AG09309 (cell line): ENCODE measurements around the gene PRLR.

Experiments used
- DNase-seq: peaks from one replicate; pipeline ENCODE4 v3.0.0-alpha.2; 2010; ENCODE audit warnings: low read depth
- H3K4me3 ChIP-seq: 2 replicates; pipeline ENCODE4 v1.5.1; 2011; ENCODE audit warnings: mild to moderate bottlenecking, low read depth, low read length, moderate library complexity; ENCODE audit not compliant: control insufficient read depth
- TF ChIP-seq, protein P1 (sequence below): IDR thresholded peaks from 2 replicates; pipeline ENCODE4 v1.5.1; 2011; ENCODE audit warnings: mild to moderate bottlenecking, low read depth, low read length, inconsistent platforms; ENCODE audit not compliant: insufficient read depth, control insufficient read depth; ENCODE audit errors: missing control alignments

Gene PRLR

DNA sequence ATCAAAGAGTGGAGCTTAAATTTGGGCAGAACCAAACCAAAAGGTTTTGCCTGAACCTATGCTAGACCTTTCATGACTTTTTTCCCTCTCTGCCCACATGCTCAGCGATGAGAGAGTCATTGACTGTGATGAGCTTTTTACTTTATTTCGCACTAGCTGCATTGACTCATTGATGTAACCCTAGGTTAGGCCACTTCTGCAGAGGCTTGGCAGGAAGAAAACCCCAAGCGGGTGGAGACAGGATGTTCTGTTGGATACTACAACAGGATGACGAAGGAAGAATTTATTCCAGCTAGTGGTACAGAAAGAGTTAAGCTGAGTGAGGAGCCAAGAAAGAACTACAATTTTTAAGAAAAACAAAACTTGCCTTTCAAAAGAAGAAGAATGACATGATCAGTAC, 201.0 kb downstream of the PRLR start:
- TF ChIP-seq, protein P1, sequence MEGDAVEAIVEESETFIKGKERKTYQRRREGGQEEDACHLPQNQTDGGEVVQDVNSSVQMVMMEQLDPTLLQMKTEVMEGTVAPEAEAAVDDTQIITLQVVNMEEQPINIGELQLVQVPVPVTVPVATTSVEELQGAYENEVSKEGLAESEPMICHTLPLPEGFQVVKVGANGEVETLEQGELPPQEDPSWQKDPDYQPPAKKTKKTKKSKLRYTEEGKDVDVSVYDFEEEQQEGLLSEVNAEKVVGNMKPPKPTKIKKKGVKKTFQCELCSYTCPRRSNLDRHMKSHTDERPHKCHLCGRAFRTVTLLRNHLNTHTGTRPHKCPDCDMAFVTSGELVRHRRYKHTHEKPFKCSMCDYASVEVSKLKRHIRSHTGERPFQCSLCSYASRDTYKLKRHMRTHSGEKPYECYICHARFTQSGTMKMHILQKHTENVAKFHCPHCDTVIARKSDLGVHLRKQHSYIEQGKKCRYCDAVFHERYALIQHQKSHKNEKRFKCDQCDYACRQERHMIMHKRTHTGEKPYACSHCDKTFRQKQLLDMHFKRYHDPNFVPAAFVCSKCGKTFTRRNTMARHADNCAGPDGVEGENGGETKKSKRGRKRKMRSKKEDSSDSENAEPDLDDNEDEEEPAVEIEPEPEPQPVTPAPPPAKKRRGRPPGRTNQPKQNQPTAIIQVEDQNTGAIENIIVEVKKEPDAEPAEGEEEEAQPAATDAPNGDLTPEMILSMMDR = no peak
- H3K4me3 ChIP-seq = no peak overlapping the region
- DNase-seq = no peak

DNA sequence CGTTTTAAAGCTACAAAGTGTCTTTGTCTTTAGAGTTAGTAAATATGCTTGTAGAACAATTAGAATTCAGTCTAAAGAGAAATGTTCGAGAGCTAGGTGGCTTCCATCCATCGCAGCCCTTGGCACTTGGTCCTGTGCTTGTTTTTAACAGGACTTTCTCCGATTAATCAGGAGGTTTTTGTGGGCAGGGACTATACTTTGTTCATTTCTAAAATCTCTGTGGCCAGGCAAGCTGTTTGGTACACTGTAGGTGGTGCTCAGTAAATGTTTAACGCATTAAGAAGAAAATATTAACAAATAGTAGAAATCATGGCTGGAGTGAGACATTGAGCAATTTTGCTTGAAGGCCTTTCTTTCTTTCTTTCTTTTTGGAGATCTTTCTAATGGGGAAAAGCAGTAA, 203.3 kb downstream of the PRLR start:
- TF ChIP-seq, protein P1 = no peak
- H3K4me3 ChIP-seq = no peak overlapping the region
- no peak for DNase-seq

DNA sequence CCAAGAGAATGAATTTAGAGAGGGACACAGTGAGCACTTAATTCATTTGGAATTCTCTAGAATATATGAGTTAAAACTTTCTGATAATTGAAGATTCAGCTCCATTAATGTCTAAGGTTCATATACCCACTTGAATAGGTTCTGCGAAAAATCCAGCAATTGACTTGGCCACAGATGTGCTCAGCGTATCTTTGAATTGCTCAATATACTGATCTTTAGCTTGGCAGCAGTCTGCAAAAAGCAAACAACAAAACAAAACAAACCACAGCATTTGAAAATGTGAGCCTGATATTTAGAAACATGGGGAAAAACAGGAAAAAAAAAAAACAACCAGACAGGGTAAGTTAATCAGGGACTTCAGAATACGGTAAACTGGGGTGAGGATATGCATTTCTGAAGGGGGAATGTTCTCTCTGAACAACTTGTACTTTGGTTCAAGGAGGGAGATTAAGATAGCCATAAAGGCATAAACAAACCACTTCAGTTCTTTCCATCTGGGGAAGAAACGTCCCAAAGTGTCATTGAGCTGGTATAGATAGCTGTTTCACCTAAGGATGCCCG, 203.9 kb downstream of the PRLR start:
- no peak overlapping the region for H3K4me3 ChIP-seq
- TF ChIP-seq, protein P1 = no peak
- no peak for DNase-seq

DNA sequence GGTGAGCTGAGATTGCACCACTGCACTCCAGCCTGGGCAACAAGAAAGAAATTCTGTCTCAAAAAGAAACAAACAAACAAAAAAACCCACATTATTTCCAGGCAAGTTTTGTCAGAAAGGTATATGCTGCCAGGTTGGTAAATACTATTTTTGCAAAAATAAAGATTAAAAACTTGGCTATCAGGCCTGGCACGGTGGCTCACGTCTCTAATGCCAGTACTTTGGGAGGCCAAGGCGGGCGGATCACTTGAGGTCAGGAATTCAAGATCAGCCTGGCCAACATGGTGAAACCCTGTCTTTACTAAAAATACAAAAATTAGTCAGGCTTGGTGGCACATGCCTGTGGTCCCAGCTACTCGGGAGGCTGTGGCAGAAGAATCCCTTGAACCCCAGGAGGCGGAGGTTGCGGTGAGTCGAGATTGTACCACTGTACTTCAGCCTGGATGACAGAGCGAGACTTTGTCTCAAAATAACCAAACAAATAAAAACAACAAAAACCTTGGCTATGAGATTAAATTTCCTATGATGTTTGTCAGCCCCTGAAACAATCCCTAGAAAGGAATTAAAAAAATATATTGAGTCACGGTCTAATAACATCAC, 205.3 kb downstream of the PRLR start:
- no peak overlapping the region for H3K4me3 ChIP-seq
- TF ChIP-seq, protein P1 = no peak
- DNase-seq = no peak

DNA sequence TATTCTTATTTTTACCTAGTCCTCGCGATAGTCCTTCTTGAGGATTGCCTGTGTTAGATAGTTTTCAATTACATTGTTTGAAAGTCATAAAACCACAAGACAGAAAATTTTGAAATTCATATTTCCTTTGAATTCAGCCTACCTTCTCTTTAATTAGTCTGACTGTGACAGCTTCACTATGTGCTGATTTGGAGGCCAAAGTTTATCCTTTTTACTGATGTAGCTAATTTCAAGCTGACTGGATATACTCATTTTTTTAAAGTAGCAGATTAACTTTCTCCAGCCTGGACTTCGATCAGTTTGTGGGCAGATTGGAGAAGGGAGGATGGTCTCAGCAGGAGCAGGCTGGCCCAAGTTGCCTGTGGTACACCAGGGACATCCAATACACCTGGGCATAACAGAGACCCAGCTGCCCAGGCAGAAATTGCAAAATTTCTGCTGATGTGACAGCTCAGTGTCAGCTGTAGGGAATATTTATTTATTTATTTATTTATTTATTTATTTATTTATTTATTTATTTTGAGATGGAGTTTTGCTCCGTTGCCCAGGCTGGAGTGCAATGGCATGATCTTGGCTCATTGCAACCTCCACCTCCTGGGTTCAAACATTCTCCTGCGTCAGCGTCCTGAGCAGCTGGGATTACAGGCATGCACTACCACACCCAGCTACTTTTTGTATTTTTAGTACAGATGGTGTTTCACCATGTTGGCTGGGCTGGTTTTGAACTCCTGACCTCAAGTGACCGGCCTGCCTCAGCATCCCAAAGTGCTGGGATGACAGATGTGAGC, 206.7 kb downstream of the PRLR start:
- TF ChIP-seq, protein P1 = no peak
- H3K4me3 ChIP-seq = no peak overlapping the region
- DNase-seq = no peak

DNA sequence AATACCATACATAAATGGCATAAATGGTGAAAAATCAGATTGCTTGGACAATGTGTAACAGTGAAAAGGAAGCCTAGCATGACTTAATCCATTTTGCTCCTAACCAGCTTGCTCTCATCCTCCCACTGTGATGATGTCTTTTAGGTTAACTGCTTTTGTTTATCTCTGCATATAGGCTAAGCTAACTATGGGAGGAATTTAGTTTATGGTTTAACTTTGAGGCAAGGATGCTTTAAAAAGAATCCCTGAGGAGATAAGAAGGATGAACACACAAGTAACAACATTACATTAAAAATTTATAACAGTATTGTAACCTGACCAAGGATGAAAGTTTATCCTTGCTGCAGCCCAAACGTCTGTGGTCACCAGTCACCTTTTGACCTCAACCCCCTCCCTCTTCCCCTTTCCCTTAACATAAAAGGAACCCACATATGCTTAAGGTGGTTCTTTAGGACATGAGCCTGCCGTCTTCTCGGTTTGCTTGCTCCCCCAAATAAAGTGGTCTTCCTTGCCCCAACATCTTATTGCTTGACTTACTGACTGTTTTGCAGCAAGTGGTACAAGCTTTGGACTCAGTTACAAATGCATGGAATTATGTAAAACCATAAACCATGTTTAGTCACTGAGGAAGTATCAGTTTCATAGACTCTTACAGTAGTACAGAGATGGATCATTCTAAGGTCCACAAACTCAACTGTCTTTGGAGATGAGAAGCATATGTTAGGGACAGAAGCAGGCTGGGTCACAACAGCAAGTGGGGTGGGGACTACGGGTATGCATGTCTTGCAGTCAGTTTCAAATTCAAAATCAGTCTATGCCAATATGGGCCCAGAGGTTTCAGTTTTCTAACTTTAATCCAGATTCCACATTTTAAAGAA, 213.9 kb downstream of the PRLR start:
- TF ChIP-seq, protein P1 = no peak
- DNase-seq = no peak
- H3K4me3 ChIP-seq = no peak overlapping the region
